Esophagus squamous epithelium (tissue), 5 donors: ENCODE data around the gene CADM2. TPM values are rescaled to one million over a fixed set of nuclear protein-coding genes. Genes with fewer than 3 reads are reported as not detected.

Experiments
- DNase-seq: peaks from one replicate; lab custom pipeline; 2025; lab: John Stamatoyannopoulos, UW
- H3K27ac ChIP-seq, 4 donors: fragments of 200-600 bp; sonication (generic); one replicate each; pipeline ENCODE4 v1.5.1; 2016 to 2019; ENCODE audit warnings: mild to moderate bottlenecking in 1 of 4
- H3K27me3 ChIP-seq, 4 donors: fragments of 200-600 bp; sonication (generic); 1 replicate in 3 of 4; 2 replicates in 1 of 4; pipeline versions ENCODE4 v1.5.1 to v1.6.0; 2017 to 2021; ENCODE audit warnings: antibody characterized with exemption in 1 of 4
- H3K36me3 ChIP-seq, 3 donors: fragments of 200-600 bp; sonication (generic); one replicate each; pipeline ENCODE4 v1.5.1; 2016 to 2019
- H3K4me1 ChIP-seq, 3 donors: fragments of 200-600 bp; sonication (generic); one replicate each; pipeline ENCODE4 v1.5.1; 2017 to 2019
- H3K4me3 ChIP-seq, 4 donors: fragments of 200-600 bp; sonication (generic); 1 replicate in 3 of 4; 2 replicates in 1 of 4; pipeline ENCODE4 v1.5.1; 2016 to 2019; ENCODE audit warnings: mild to moderate bottlenecking in 2 of 4, moderate library complexity in 1 of 4
- H3K9me3 ChIP-seq, 3 donors: fragments of 200-600 bp; sonication (generic); one replicate each; pipeline ENCODE4 v1.5.1; 2016 to 2019
- POLR2A ChIP-seq, 4 donors: fragments of 450-650 bp; IDR thresholded peaks; one replicate each; pipeline ENCODE4 v1.6.1; 2017; ENCODE audit warnings: antibody characterized with exemption in 4 of 4, mild to moderate bottlenecking in 4 of 4, moderate library complexity in 3 of 4
- WGBS, 2 donors: methylation state at CpG; one replicate each; pipeline ENCODE4 v1.1.5; 2018; 5-methylcytosine and 5-hydroxymethylcytosine counted together
- intact Hi-C: fragments of 100-400 bp; cut with DNase I; formaldehyde crosslinking; loops from one replicate; pipeline ENCODE4 v1.15.0; 2022
- total RNA-seq, 4 donors: library from RNA; depleted of rRNA; stranded (reverse); fragments of >200 nt; gene quantifications; one replicate each; pipeline ENCODE4 v1.1.0, GENCODE V29; 2016
- TF ChIP-seq, protein P1 (sequence below), 6 experiments: fragments of 450-650 bp in 4 of 6; fragments of 200-600 bp in 2 of 6; sonication (generic) in 2 of 6; IDR thresholded peaks; one replicate each; pipeline ENCODE4 v1.5.1; 2016 to 2019; ENCODE audit warnings: antibody characterized with exemption in 6 of 6, mild to moderate bottlenecking in 4 of 6, moderate library complexity in 4 of 6
- donor health status: DM: yes; HTN: yes; CAD: no.

CADM2 gene
- total RNA-seq, 4 donors from 2014 or later = 0.08 to 0.76 (median 0.34) TPM

DNA sequence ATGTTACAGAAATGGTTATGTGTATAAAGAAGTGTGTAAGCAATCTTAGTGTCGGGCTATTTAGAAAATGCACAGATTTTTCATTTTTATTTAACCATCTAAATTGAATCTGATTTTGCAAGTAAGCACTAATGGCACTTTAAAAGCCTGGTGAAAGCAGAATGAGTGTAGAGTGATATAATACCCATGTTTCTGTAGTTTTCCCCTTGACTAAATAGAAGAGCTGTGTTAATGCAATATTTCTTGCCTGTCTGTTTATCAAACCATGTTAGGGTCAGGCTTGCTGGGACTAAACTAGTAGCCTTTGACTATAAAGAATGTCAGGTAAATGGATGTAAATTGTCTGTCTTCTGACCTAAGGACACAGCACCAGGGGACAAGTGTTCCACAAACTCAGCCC lies 714.0 kb downstream of the CADM2 start:
- Histone ChIP-seq H3K9me3 (no peaks in the 10 kb centered on the region), H3K27ac (no peak overlapping the region), H3K4me3 (no peak overlapping the region), H3K27me3 (no peaks in the 10 kb centered on the region), H3K36me3 (no peaks in the 10 kb centered on the region), H3K4me1 (no peaks in the 10 kb centered on the region)
- no peak for DNase-seq
- WGBS, 2 donors = 67 to 75% methylated on average over 1 of the region's 1 CpG
- TF ChIP-seq, protein P1, sequence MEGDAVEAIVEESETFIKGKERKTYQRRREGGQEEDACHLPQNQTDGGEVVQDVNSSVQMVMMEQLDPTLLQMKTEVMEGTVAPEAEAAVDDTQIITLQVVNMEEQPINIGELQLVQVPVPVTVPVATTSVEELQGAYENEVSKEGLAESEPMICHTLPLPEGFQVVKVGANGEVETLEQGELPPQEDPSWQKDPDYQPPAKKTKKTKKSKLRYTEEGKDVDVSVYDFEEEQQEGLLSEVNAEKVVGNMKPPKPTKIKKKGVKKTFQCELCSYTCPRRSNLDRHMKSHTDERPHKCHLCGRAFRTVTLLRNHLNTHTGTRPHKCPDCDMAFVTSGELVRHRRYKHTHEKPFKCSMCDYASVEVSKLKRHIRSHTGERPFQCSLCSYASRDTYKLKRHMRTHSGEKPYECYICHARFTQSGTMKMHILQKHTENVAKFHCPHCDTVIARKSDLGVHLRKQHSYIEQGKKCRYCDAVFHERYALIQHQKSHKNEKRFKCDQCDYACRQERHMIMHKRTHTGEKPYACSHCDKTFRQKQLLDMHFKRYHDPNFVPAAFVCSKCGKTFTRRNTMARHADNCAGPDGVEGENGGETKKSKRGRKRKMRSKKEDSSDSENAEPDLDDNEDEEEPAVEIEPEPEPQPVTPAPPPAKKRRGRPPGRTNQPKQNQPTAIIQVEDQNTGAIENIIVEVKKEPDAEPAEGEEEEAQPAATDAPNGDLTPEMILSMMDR (IDR thresholded peaks at IDR 0.05) = no peak
- no peak for TF ChIP-seq POLR2A (IDR thresholded peaks at IDR 0.05)
- intact Hi-C loops = no loop called here

DNA sequence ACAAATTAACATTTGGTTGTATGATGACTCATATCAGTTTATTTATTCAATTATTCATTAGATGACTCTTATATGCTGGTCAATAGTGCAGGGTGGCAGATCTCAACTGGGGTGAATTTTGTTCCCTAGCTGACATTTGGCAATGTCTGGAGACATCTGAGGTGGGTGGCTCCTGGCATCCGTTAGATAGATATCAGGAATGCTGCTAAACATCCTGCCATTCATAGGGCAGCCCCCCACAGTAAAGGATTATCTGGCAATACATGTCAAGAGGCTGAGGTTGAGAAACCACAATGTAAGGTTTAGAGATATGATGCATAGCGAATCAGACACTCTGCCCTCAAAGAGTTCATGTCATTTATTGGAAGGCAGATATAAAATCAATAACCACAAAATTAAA lies 719.9 kb downstream of the CADM2 start:
- Histone ChIP-seq H3K4me1 (no peaks in the 10 kb centered on the region), H3K4me3 (no peak overlapping the region), H3K27ac (no peak overlapping the region), H3K9me3 (no peaks in the 10 kb centered on the region), H3K27me3 (no peaks in the 10 kb centered on the region), H3K36me3 (no peaks in the 10 kb centered on the region)
- TF ChIP-seq, protein P1 (IDR thresholded peaks at IDR 0.05) = no peak
- TF ChIP-seq POLR2A (IDR thresholded peaks at IDR 0.05) = no peak
- intact Hi-C loops = no loop called here
- no peak for DNase-seq
- WGBS, 2 donors = 41 to 57% methylated on average over 2 of the region's 2 CpGs

DNA sequence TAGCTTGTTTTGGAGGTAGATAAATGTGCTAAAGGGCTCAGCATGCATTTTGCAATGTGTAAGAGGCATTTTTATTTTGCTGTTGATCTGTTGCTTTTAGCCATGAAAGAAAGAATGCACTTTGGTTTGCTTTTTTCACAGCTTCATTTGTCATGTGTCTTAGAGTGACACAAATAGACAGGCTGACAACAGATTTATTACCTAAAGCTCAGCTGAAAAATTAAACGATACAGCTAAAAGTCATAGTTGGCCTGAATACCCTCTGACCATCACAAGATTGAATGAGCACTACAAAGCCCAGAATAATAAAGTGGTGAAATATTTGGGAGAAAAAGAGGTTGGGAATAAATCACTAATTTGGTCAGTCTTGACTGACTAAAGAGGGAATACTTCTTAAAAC lies 723.1 kb downstream of the CADM2 start:
- no peak overlapping the region for H3K4me3 ChIP-seq
- no peak for TF ChIP-seq POLR2A (IDR thresholded peaks at IDR 0.05)
- TF ChIP-seq, protein P1 (IDR thresholded peaks at IDR 0.05) = no peak
- H3K4me1 ChIP-seq = no peaks in the 10 kb centered on the region
- DNase-seq = no peak
- no peak overlapping the region for H3K27ac ChIP-seq
- intact Hi-C loops = no loop called here
- WGBS, 2 donors = 33 to 47% methylated on average over 1 of the region's 1 CpG
- H3K27me3 ChIP-seq = no peaks in the 10 kb centered on the region
- no peaks in the 10 kb centered on the region for H3K9me3 ChIP-seq
- H3K36me3 ChIP-seq = no peaks in the 10 kb centered on the region

DNA sequence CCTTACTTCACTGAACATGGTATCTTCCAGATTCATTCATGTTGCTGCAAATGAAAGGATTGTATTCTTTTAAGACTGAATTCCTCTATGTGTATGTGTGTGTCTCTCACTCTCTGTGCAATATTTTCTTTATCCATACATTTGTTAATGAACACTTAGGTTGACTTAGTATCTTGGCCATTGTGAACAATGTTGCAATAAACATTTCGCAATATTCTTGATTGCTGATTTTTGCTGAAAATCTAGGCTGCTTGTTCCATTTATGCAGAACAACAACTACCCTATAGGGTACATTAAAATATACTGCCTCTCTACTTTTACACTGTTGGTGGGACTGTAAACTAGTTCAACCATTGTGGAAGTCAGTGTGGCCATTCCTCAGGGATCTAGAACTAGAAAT lies 732.4 kb downstream of the CADM2 start:
- intact Hi-C loops = no loop called here
- whole genome bisulfite sequencing, 2 donors = 92 to 96% methylated on average over 1 of the region's 1 CpG
- DNase-seq = no peak

DNA sequence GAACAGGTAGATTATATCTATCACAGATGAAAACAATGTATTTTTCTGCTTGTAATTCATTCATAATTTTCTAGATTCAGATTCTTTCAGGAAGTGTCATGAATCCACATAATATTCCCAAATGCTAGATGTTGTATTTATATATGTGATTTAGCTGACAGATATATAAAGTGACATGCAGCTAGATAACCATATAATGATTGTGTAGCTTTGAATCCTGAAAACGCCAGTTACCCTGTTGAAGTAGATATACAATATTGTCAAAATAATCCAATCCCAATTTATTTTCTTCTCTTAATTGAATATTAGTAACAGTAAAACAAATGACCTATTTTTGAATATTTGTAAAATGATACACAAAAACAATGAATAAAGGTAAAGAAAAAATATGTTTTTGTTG lies 738.4 kb downstream of the CADM2 start:
- Histone ChIP-seq H3K9me3 (peaks cover 0 to 8% (median 6%) of the 10 kb centered on the region in 3 donors), H3K4me1 (no peaks in the 10 kb centered on the region), H3K27me3 (no peaks in the 10 kb centered on the region), H3K4me3 (no peak overlapping the region), H3K36me3 (no peaks in the 10 kb centered on the region), H3K27ac (no peak overlapping the region)
- intact Hi-C loops = no loop called here
- TF ChIP-seq, protein P1 (IDR thresholded peaks at IDR 0.05) = no peak
- no peak for TF ChIP-seq POLR2A (IDR thresholded peaks at IDR 0.05)
- no peak for DNase-seq
- 43 to 75% methylated on average over 1 of the region's 1 CpG for WGBS, 2 donors

More for the DNA sequence above, 732.4 kb downstream of the CADM2 start:
- no peak overlapping the region for H3K4me3 ChIP-seq
- no peaks in the 10 kb centered on the region for H3K36me3 ChIP-seq
- no peaks in the 10 kb centered on the region for H3K4me1 ChIP-seq
- no peaks in the 10 kb centered on the region for H3K9me3 ChIP-seq
- H3K27ac ChIP-seq = no peak overlapping the region
- TF ChIP-seq, protein P1 (IDR thresholded peaks at IDR 0.05) = no peak
- TF ChIP-seq POLR2A (IDR thresholded peaks at IDR 0.05) = no peak
- no peaks in the 10 kb centered on the region for H3K27me3 ChIP-seq
